NCI-H526 (cell line): ENCODE measurements around the gene MNX1.

Source experiments
- DNase-seq, 2 experiments: peaks; one replicate each; lab custom pipeline; 2025; lab: John Stamatoyannopoulos, UW

MNX1 gene

DNA sequence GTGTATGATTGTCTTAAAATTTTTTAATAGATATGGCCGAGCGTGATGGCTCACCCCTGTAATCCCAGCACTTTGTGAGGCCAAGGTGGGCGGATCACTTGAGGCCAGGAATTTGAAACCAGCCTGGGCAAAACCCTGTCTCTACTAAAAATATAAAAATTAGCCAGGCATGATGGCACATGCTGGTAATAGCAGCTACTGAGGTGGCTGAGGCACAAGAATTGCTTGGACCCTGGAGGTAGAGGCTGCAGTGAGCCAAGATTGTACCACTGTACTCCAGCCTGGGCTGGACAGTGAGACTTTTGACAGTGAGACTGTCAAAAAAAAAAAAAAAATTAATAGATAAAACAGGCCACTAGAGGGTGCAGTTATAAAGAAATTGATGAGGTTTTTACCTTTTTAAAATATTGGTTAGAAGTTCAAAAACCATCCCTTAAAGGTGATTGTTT lies 40.5 kb downstream of the MNX1 start:
- DNase-seq: peak; percentile 14 to 52

DNA sequence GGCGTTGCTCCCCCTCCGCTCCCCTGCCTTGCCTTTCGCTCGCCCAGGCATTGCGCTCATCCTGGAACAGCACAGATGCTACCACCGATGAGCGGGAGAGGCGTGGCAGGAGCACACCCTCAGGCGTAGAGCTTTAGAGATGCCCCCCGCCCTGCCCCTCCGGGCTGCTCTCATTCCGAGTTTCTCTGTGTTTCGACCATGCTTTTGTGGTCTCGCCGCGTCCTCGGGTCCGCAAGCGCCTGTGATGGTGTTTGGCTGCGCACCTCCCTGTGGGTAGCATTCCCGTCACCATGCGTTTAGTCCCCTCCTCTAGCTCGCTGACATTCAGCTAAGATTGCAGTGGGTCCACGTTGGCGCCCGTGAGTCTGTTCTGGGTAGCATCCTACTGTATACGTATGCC lies 42.3 kb downstream of the MNX1 start:
- no peak for DNase-seq

GRCh38 chr7:156966387-156966786 lies 44.1 kb downstream of the MNX1 start:
- DNase-seq: no peak

DNA sequence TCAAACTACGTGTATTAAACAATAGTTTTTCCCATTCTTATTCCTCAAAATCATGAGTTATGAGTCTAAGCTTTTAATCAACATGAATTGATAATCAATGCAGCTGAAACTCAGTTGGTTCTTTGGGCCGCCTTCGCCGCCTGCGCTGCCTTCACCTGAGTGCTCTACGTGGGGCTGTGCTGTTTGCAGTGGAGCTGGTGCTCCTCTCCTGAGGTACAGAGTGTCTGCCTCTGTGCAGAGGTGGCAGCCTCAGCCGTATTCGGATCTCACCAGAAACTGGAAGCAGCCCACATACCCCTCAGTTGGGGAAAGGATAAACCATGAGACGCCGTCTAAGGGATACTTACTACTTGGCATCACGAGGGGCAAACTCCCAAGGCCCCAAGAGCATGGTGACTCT lies 45.5 kb downstream of the MNX1 start:
- no peak for DNase-seq

DNA sequence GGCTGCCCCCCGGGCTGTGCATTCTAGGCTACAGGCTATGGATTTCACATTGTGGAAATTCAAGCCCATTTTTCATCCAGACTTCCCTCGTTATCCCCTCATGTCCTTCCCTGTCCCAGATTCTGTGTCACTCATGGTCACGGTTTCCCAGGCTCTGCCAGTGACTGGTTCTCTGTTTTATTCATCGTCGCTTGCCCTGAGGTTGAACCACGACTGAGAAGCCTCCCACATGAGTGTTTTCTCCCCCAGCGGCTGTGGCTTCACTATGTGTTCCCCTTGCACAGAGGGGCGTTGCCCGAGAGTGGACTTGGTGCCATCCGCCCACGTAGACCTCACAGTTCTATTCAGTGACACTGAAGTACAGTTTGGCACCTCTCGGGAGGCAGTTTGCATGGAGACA lies 47.0 kb downstream of the MNX1 start:
- DNase-seq: no peak

GRCh38 chr7:156962897-156963296 lies 47.6 kb downstream of the MNX1 start:
- DNase-seq: no peak

- no peak for DNase-seq
Measured at GRCh38 chr7:156962145-156962544, 48.3 kb downstream of the MNX1 start.

- no peak for DNase-seq
Measured at GRCh38 chr7:156956727-156957126, 53.7 kb downstream of the MNX1 start.

- DNase-seq: no peak
Measured at GRCh38 chr7:156954941-156955340, 55.5 kb downstream of the MNX1 start.
